Psoas muscle (tissue), 8 donors: Measurements from ENCODE around the gene NOP16. TPM values are rescaled to one million over a fixed set of nuclear protein-coding genes. Genes with fewer than 3 reads are reported as not detected.

Experiments used
- ATAC-seq, 4 donors: fragments of 200-7000 bp; cut with Tn5 transposase; one replicate each; pipeline ENCODE4 v1.9.1; 2020; ENCODE audit warnings: moderate library complexity in 3 of 4, mild to moderate bottlenecking in 2 of 4
- DNase-seq, 2 donors: peaks; one replicate each; pipeline ENCODE4 v3.0.0-alpha.2; 2020
- H3K27ac ChIP-seq: fragments of 200-600 bp; one replicate; pipeline ENCODE4 v1.8.0; 2022
- H3K27me3 ChIP-seq, 3 donors: fragments of 200-600 bp in 1 of 3; one replicate each; pipeline versions ENCODE4 v1.6.1 to v1.8.0; 2013 to 2022; ENCODE audit warnings: low read length in 2 of 3, mild to moderate bottlenecking in 2 of 3, moderate library complexity in 1 of 3; ENCODE audit not compliant: insufficient read depth in 3 of 3
- H3K36me3 ChIP-seq, 2 donors: fragments of 200-600 bp in 1 of 2; one replicate each; pipeline versions ENCODE4 v1.6.1 to v1.8.0; 2013 to 2022; ENCODE audit warnings: low read depth in 1 of 2, mild to moderate bottlenecking in 1 of 2, moderate library complexity in 1 of 2; ENCODE audit not compliant: insufficient read depth in 1 of 2
- H3K4me1 ChIP-seq: fragments of 200-600 bp; one replicate; pipeline ENCODE4 v1.8.0; 2022
- H3K4me3 ChIP-seq: fragments of 200-600 bp; one replicate; pipeline ENCODE4 v1.8.0; 2022; ENCODE audit warnings: mild to moderate bottlenecking
- H3K9me3 ChIP-seq: fragments of 200-600 bp; one replicate; pipeline ENCODE4 v1.8.0; 2022
- CTCF ChIP-seq: fragments of 200-600 bp; IDR thresholded peaks from one replicate; pipeline ENCODE4 v1.8.0; 2022; ENCODE audit warnings: antibody characterized with exemption
- WGBS, 3 donors: extraction: QIAGEN DNeasy Blood & Tissue Kit; methylation state at CpG; one replicate each; pipeline versions ENCODE4 v1.1.6 to v1.1.7; 2013; 5-methylcytosine and 5-hydroxymethylcytosine counted together
- intact Hi-C, 2 donors: fragments of 100-400 bp; cut with DNase I; formaldehyde crosslinking; loops; one replicate each; pipeline versions ENCODE4 v1.11.0 to v1.14.2; 2022
- polyA plus RNA-seq, 3 donors: library from polyadenylated mRNA; stranded (reverse); fragments of 200-250 nt; gene quantifications; one replicate each; pipeline ENCODE4 v1.2.3, GENCODE V29; 2013
- total RNA-seq, 4 donors: library from RNA; stranded (reverse); fragmentation: NEBNext Ultra II Directional in 2 of 4; extraction: Animal tissue kit (Norgen Biotek cat#: 25700) in 2 of 4; gene quantifications; one replicate each; pipeline versions ENCODE4 v1.2.1 to v1.2.4, GENCODE V29; 2021 to 2023
- donor health status: healthy with polysubstance abuse.
- donor health status: DM: no; HTN: no; CAD: no; lungs with moderate emphysema.
- donor health status: Bipolar disorder and iron deficiency.
- donor health status: healthy.
- donor health status: DM: yes; HTN: yes; CAD: no.
- donor health status: DM: no; HTN: no; CAD: no.
- donor health status: DM: no; HTN: no; CAD: no.
- donor health status: DM: yes; HTN: yes; CAD: no.

Gene NOP16
- total and polyA plus RNA-seq, 7 donors = 35.6 to 206 (median 76.2) TPM

- H3K36me3 ChIP-seq = peaks cover 6 to 30% of the 10 kb centered on the region in 2 donors
- 26 to 43% (median 28%) methylated on average over 1 of the region's 1 CpG for WGBS, 3 donors
Observed at GRCh38 chr5:176337913-176338312, 50.5 kb downstream of the NOP16 start.

GRCh38 chr5:176334031-176334770 lies 54.2 kb downstream of the NOP16 start:
- Histone ChIP-seq H3K4me1 (no peaks in the 10 kb centered on the region), H3K27ac (no peak overlapping the region), H3K36me3 (peaks cover 6 to 23% of the 10 kb centered on the region in 2 donors), H3K4me3 (no peak overlapping the region), H3K27me3 (no peaks in the 10 kb centered on the region), H3K9me3 (no peaks in the 10 kb centered on the region)
- intact Hi-C loops = no loop called here
- DNase-seq = no peak
- no peak for TF ChIP-seq CTCF
- ATAC-seq = no peak

More at GRCh38 chr5:176337913-176338312, 50.5 kb downstream of the NOP16 start:
- Histone ChIP-seq H3K9me3 (no peaks in the 10 kb centered on the region), H3K27ac (no peak overlapping the region), H3K4me3 (no peak overlapping the region), H3K27me3 (no peaks in the 10 kb centered on the region), H3K4me1 (no peaks in the 10 kb centered on the region)
- intact Hi-C loops = no loop called here
- TF ChIP-seq CTCF = no peak
- ATAC-seq (no peak), DNase-seq (no peak)

Other genes starting within 250 kb of the NOP16 start
- gene SIMC1, start 150.2 kb downstream of the NOP16 start, total RNA-seq = 10 to 100 TPM in 2 of 4 donors, 1 to 10 TPM in 2; 7.1 to 17.0 (median 10.3) TPM
- gene SIMC1, start 150.2 kb downstream of the NOP16 start, polyA plus RNA-seq = 1 to 10 TPM; 2.0 to 7.6 (median 5.3) TPM
- 100 to 1,000 TPM in 1 of 4 donors, 10 to 100 TPM in 3; 46.9 to 201 (median 74.3) TPM for gene KIAA1191, start 26.8 kb downstream of the NOP16 start, total RNA-seq
- gene KIAA1191, start 26.8 kb downstream of the NOP16 start, polyA plus RNA-seq = 10 to 100 TPM; 27.0 to 70.4 (median 42.5) TPM
- gene ARL10, start 23.1 kb downstream of the NOP16 start, total RNA-seq = 1 to 10 TPM; 3.1 to 6.6 (median 5.0) TPM
- 1 to 10 TPM; 1.6 to 5.3 (median 3.9) TPM for gene ARL10, start 23.1 kb downstream of the NOP16 start, polyA plus RNA-seq
- gene HIGD2A, start 153 bp upstream of the NOP16 start, total RNA-seq = 100 to 1,000 TPM; 181 to 215 (median 212) TPM
- gene HIGD2A, start 153 bp upstream of the NOP16 start, polyA plus RNA-seq = 100 to 1,000 TPM; 223 to 429 (median 332) TPM
- gene CLTB, start 27.9 kb upstream of the NOP16 start, total RNA-seq = 100 to 1,000 TPM; 162 to 223 (median 217) TPM
- gene CLTB, start 27.9 kb upstream of the NOP16 start, polyA plus RNA-seq = 100 to 1,000 TPM; 246 to 413 (median 340) TPM
- gene FAF2, start 59.8 kb upstream of the NOP16 start, total RNA-seq = 10 to 100 TPM; 11.0 to 22.8 (median 14.4) TPM
- 10 to 100 TPM in 2 of 3 donors, 1 to 10 TPM in 1; 8.4 to 20.4 (median 14.7) TPM for gene FAF2, start 59.8 kb upstream of the NOP16 start, polyA plus RNA-seq
- gene RNF44, start 148.8 kb upstream of the NOP16 start, total RNA-seq = 10 to 100 TPM; 14.2 to 22.4 (median 16.5) TPM
- gene RNF44, start 148.8 kb upstream of the NOP16 start, polyA plus RNA-seq = 10 to 100 TPM in 1 of 3 donors, 1 to 10 TPM in 2; 5.6 to 10.1 (median 8.3) TPM
- gene CDHR2, start 160.7 kb upstream of the NOP16 start, total RNA-seq = under 1 TPM in 2 of 4 donors, not detected in 2; 0.13 to 0.30 TPM
- under 1 TPM in 2 of 3 donors, not detected in 1; 0.03 to 0.16 TPM for gene CDHR2, start 160.7 kb upstream of the NOP16 start, polyA plus RNA-seq
- gene GPRIN1, start 221.6 kb upstream of the NOP16 start, total RNA-seq = under 1 TPM; 0.21 to 0.71 (median 0.37) TPM
- 1 to 10 TPM in 1 of 3 donors, under 1 TPM in 2; 0.18 to 1.2 (median 0.23) TPM for gene GPRIN1, start 221.6 kb upstream of the NOP16 start, polyA plus RNA-seq
- 1 to 10 TPM in 1 of 4 donors, under 1 TPM in 3; 0.32 to 1.2 (median 0.78) TPM for gene SNCB, start 241.9 kb upstream of the NOP16 start, total RNA-seq
- gene SNCB, start 241.9 kb upstream of the NOP16 start, polyA plus RNA-seq = under 1 TPM; 0.34 to 0.42 (median 0.38) TPM
- not detected for gene EIF4E1B, start 242.1 kb upstream of the NOP16 start, total RNA-seq
- under 1 TPM in 2 of 3 donors, not detected in 1; 0.04 to 0.62 TPM for gene EIF4E1B, start 242.1 kb upstream of the NOP16 start, polyA plus RNA-seq